GM19324 (cell line): ENCODE results near the gene UBE2D4.
A peak's percentile ranks its signal among the peaks of the same experiment; 100 is the strongest.
"Not testable (repeated sequence)": the region's sequence is repeated elsewhere in the genome, so short reads cannot be mapped to it uniquely, and the experiment has no call there.

Experiments
- ATAC-seq: cut with Tn5 transposase; IDR thresholded peaks from one replicate; pipeline ENCODE4 v1.9.1; 2021; ENCODE audit warnings: mild to moderate bottlenecking, moderate library complexity; ENCODE audit not compliant: unreplicated experiment, low FRiP score

Gene UBE2D4

GRCh38 chr7:43925984-43926797, at the start of gene UBE2D4:
UBE2D4 (plus strand) TSS chr7:43926436; CDS start chr7:43926533, 97 bp downstream.
- peak; percentile 91 for ATAC-seq

- ATAC-seq = no peak
Observed at GRCh38 chr7:43876976-43877745, 49.1 kb upstream of the UBE2D4 start.

GRCh38 chr7:43877968-43878864, 48.0 kb upstream of the UBE2D4 start:
- no peak for ATAC-seq

- ATAC-seq = no peak
Observed at GRCh38 chr7:43878867-43879266, 47.4 kb upstream of the UBE2D4 start.

GRCh38 chr7:43879477-43879876, 46.8 kb upstream of the UBE2D4 start:
- no peak for ATAC-seq

- ATAC-seq = no peak
Observed at GRCh38 chr7:43880596-43880995, 45.6 kb upstream of the UBE2D4 start.

- no peak for ATAC-seq
Observed at GRCh38 chr7:43884209-43884608, 42.0 kb upstream of the UBE2D4 start.

- no peak for ATAC-seq
Observed at GRCh38 chr7:43884617-43885016, 41.6 kb upstream of the UBE2D4 start.

GRCh38 chr7:43888993-43889945, 37.0 kb upstream of the UBE2D4 start:
- no peak for ATAC-seq

- ATAC-seq = no peak
Observed at GRCh38 chr7:43890468-43890867, 35.8 kb upstream of the UBE2D4 start.

- no peak for ATAC-seq
Observed at GRCh38 chr7:43891069-43891955, 34.9 kb upstream of the UBE2D4 start.

GRCh38 chr7:43895847-43896415, 30.3 kb upstream of the UBE2D4 start:
- ATAC-seq = no peak

GRCh38 chr7:43898571-43898970, 27.7 kb upstream of the UBE2D4 start:
- ATAC-seq = not testable (repeated sequence)

- ATAC-seq = no peak
Observed at GRCh38 chr7:43902542-43903054, 23.6 kb upstream of the UBE2D4 start.

- ATAC-seq = no peak
Observed at GRCh38 chr7:43904533-43905208, 21.6 kb upstream of the UBE2D4 start.

GRCh38 chr7:43905209-43905946, 20.9 kb upstream of the UBE2D4 start:
- ATAC-seq = no peak

- ATAC-seq = peak; percentile 21
Observed at GRCh38 chr7:43905956-43906330, 20.3 kb upstream of the UBE2D4 start.
